B cell (primary cell): Measurements from ENCODE around the gene ARHGAP1. TPM values are rescaled to one million over a fixed set of nuclear protein-coding genes. Genes with fewer than 3 reads are reported as not detected.
"Not testable (repeated sequence)": the region's sequence is repeated elsewhere in the genome, so short reads cannot be mapped to it uniquely, and the experiment has no call there.

Experiments used
- ATAC-seq: fragments of 200-7000 bp; cut with Tn5 transposase; one replicate; pipeline ENCODE4 v1.10.0; 2021; ENCODE audit warnings: low read depth, mild to moderate bottlenecking, moderate number of reproducible peaks, moderate library complexity
- CTCF ChIA-PET: fragments of 350-600 bp; sonication (Branson Sonifier 250); formaldehyde crosslinking; loops from one replicate; lab custom pipeline; 2021; ENCODE audit warnings: antibody characterized with exemption, inconsistent platforms; lab: Charles Lee
- POLR2A ChIA-PET: fragments of 350-600 bp; sonication (Branson Sonifier 250); formaldehyde crosslinking; loops from one replicate; lab custom pipeline; 2021; ENCODE audit warnings: antibody characterized with exemption; lab: Charles Lee
- DNase-seq: peaks from one replicate; pipeline ENCODE4 v3.0.0; 2013
- H2AFZ ChIP-seq: 2 replicates; pipeline ENCODE4 v1.6.1; 2012; ENCODE audit warnings: mild to moderate bottlenecking, low read depth, low read length; ENCODE audit not compliant: insufficient read depth, poor library complexity, severe bottlenecking
- H3K27ac ChIP-seq, 2 donors: 1 replicate in 1 of 2; 2 replicates in 1 of 2; pipeline ENCODE4 v1.5.1; 2012 to 2013; ENCODE audit warnings: low read length in 2 of 2, mild to moderate bottlenecking in 2 of 2, moderate library complexity in 1 of 2
- H3K27me3 ChIP-seq, 4 experiments: fragments of 200-600 bp in 1 of 4; sonication (generic) in 1 of 4; replicated peaks in 1 of 4; 1 replicate in 2 of 4; 2 replicates in 2 of 4; pipeline versions ENCODE4 v1.6.1 to v1.7.0; 2013 to 2016; ENCODE audit warnings: low read length in 3 of 4, mild to moderate bottlenecking in 2 of 4, mixed read lengths in 1 of 4, moderate library complexity in 1 of 4; ENCODE audit not compliant: insufficient read depth in 4 of 4, control insufficient read depth in 3 of 4; ENCODE audit errors: control extremely low read depth in 1 of 4
- H3K36me3 ChIP-seq, 2 experiments: replicated peaks in 1 of 2; 1 replicate in 1 of 2; 2 replicates in 1 of 2; pipeline versions ENCODE4 v1.6.1 to v1.7.1; 2013; ENCODE audit warnings: low read length in 1 of 2; ENCODE audit not compliant: insufficient read depth in 2 of 2, control insufficient read depth in 1 of 2; ENCODE audit errors: control extremely low read depth in 1 of 2, extremely low read depth in 1 of 2
- H3K4me1 ChIP-seq, 2 donors: fragments of 200-600 bp in 1 of 2; sonication (generic) in 1 of 2; 1 replicate in 1 of 2; 2 replicates in 1 of 2; pipeline versions ENCODE4 v1.5.1 to v1.6.1; 2013 to 2017; ENCODE audit warnings: low read length in 2 of 2; ENCODE audit not compliant: control insufficient read depth in 2 of 2, insufficient read depth in 2 of 2
- H3K4me2 ChIP-seq: replicated peaks from 2 replicates; pipeline ENCODE3; 2012; ENCODE audit warnings: mild to moderate bottlenecking, low read depth, low read length; ENCODE audit not compliant: poor library complexity, severe bottlenecking
- H3K4me3 ChIP-seq, 5 experiments: fragments of 200-600 bp in 1 of 5; sonication (generic) in 1 of 5; 1 replicate in 3 of 5; 2 replicates in 2 of 5; pipeline versions ENCODE4 v1.5.1 to v1.7.0; 2011 to 2016; ENCODE audit warnings: low read length in 4 of 5, mild to moderate bottlenecking in 4 of 5, low read depth in 2 of 5, control low read depth in 1 of 5, moderate library complexity in 1 of 5; ENCODE audit not compliant: insufficient read depth in 1 of 5; ENCODE audit errors: control extremely low read depth in 1 of 5, extremely low read depth in 1 of 5
- H3K79me2 ChIP-seq: fragments of 200-600 bp; sonication (generic); one replicate; pipeline ENCODE4 v1.6.0; 2016; ENCODE audit warnings: low read length; ENCODE audit not compliant: control insufficient read depth, insufficient read depth
- H3K9ac ChIP-seq: fragments of 200-600 bp; sonication (generic); 2 replicates; pipeline ENCODE4 v1.6.1; 2017; ENCODE audit warnings: mild to moderate bottlenecking, low read length, moderate library complexity
- H3K9me3 ChIP-seq, 3 donors: one replicate each; pipeline versions ENCODE4 v1.6.1 to v1.7.1; 2013; ENCODE audit warnings: low read length in 2 of 3; ENCODE audit not compliant: control insufficient read depth in 2 of 3, insufficient read depth in 1 of 3; ENCODE audit errors: control extremely low read depth in 1 of 3
- H4K20me1 ChIP-seq: 2 replicates; pipeline ENCODE4 v1.6.0; 2012; ENCODE audit warnings: mild to moderate bottlenecking, low read length; ENCODE audit not compliant: insufficient read depth, control insufficient read depth, poor library complexity, severe bottlenecking
- H3K27ac Mint-ChIP-seq: one replicate; pipeline ENCODE4 v1.8.0; 2021; ENCODE audit warnings: mixed read lengths
- H3K27me3 Mint-ChIP-seq: one replicate; pipeline ENCODE4 v1.8.0; 2021; ENCODE audit warnings: mixed read lengths
- H3K4me1 Mint-ChIP-seq: one replicate; pipeline ENCODE4 v1.8.0; 2021; ENCODE audit warnings: mixed read lengths
- H3K4me3 Mint-ChIP-seq: one replicate; pipeline ENCODE4 v1.8.0; 2021; ENCODE audit warnings: mixed read lengths
- H3K9me3 Mint-ChIP-seq: one replicate; pipeline ENCODE4 v1.8.0; 2022; ENCODE audit warnings: mixed read lengths; ENCODE audit not compliant: insufficient read depth
- EZH2 ChIP-seq: IDR thresholded peaks from 2 replicates; pipeline ENCODE4 v1.6.1; 2012; ENCODE audit warnings: borderline replicate concordance, low read depth, mild to moderate bottlenecking, moderate library complexity, low read length; ENCODE audit not compliant: insufficient read depth, poor library complexity, severe bottlenecking
- WGBS: methylation state at CpG from one replicate; pipeline ENCODE4 v1.1.5; 2013; ENCODE audit warnings: missing lambda C conversion rate; ENCODE audit not compliant: insufficient coverage; 5-methylcytosine and 5-hydroxymethylcytosine counted together
- intact Hi-C: fragments of 100-400 bp; cut with micrococcal nuclease; formaldehyde crosslinking; loops from one replicate; pipeline ENCODE4 v1.10.0; 2022
- polyA plus RNA-seq: library from polyadenylated mRNA; depleted of rRNA; stranded (reverse); fragments of >200 nt; gene quantifications from 2 replicates; pipeline ENCODE4 v1.2.3, GENCODE V29; 2012
- total RNA-seq, 2 donors: library from RNA; stranded (reverse); fragments of 120-200 nt in 1 of 2; gene quantifications; 1 replicate in 1 of 2; 2 replicates in 1 of 2; pipeline versions ENCODE4 v1.2.3 to v1.2.4, GENCODE V29; 2013 to 2022
- TF ChIP-seq, protein P1 (sequence below): fragments of 200-600 bp; IDR thresholded peaks from one replicate; pipeline ENCODE4 v1.8.0; 2022; ENCODE audit warnings: antibody characterized with exemption, mild to moderate bottlenecking

Gene ARHGAP1
- total and polyA plus RNA-seq, 2 donors (not counting 1 experiment from before 2014, with no cell fraction given): 33.9 to 55.0 TPM

DNA sequence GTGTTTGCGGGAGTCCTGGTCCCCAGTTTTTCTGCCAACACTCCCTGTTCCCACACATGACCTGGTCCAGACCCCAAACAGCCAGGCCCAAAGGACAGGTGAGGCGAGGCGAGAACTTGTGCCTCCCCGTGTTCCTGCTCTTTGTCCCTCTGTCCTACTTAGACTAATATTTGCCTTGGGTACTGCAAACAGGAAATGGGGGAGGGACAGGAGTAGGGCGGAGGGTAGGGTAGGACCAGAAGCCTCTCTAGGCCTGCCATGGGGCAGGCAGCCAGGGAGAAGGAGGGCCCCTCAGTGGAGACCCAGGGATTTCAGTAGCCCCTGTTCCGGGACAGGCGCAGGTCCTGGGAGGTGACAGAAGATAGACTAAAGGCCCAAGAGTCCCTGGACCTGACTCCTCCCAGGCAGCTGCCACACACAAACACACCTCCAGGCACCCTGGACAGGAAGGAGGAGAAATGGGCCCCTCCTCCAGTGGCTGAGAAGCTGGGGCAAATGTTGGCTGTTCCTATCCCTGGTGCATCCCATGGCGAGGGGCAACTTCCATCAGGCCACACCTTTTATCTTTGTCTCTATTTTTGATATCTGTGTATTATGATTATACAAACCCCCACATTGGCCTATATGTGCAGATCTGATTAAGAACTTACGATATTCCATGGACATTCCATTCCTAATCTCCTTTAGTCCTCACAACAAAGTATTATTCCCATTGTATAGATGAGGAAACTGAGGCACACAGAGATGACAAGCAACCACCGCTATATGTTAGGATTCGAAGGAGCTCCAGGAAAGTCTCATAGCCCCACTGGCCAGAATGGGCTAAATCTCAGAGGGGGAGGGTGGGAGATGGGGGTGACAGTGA is 18.0 kb upstream of the ARHGAP1 start:
- H3K27ac Mint-ChIP-seq: no peak overlapping the region

DNA sequence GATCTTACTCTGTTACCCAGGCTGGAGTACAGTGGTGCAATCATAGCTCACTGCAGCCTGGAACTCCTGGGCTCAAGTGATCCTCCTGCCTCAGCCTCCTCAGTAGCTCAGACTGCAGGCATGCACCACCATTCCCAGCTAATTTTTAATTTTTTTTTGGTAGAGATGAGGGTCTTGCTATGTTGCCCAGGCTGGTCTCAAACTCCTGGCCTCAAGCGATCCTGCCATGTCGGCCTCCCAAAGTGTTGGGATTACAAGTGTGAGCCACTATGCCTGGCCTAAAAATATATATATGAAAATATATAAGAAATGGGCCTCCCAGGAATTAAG is 17.4 kb upstream of the ARHGAP1 start:
- DNase-seq, H4K20me1 ChIP-seq, H2AFZ ChIP-seq, H3K4me3 Mint-ChIP-seq, H3K4me1 ChIP-seq, H3K4me1 Mint-ChIP-seq, H3K79me2 ChIP-seq, H3K27ac ChIP-seq, H3K4me2 ChIP-seq, H3K36me3 ChIP-seq, H3K9me3 Mint-ChIP-seq, H3K27me3 Mint-ChIP-seq, H3K27me3 ChIP-seq, H3K9ac ChIP-seq, ATAC-seq, H3K9me3 ChIP-seq, H3K4me3 ChIP-seq, intact Hi-C loops, POLR2A ChIA-PET, CTCF ChIA-PET, H3K27ac Mint-ChIP-seq: not testable (repeated sequence)
- no CpG with 5 or more reads among the region's 2 CpGs for WGBS

More for the DNA sequence above, 18.0 kb upstream of the ARHGAP1 start:
- Histone ChIP-seq H3K79me2 (no peaks in the 10 kb centered on the region), H3K9ac (no peak overlapping the region), H3K9me3 (no peaks in the 10 kb centered on the region), H2AFZ (no peak overlapping the region), H3K27ac (no peak overlapping the region), H3K27me3 (no peaks in the 10 kb centered on the region), H4K20me1 (no peaks in the 10 kb centered on the region), H3K4me3 (no peak overlapping the region), H3K4me1 (no peaks in the 10 kb centered on the region), H3K36me3 (no peaks in the 10 kb centered on the region), H3K4me2 (no peak overlapping the region)
- ATAC-seq (no peak), DNase-seq (no peak)
- Mint-ChIP-seq H3K4me3 (no peak overlapping the region), H3K9me3 (no peaks in the 10 kb centered on the region), H3K27me3 (peaks cover 3% of the 10 kb centered on the region), H3K4me1 (no peaks in the 10 kb centered on the region)
- intact Hi-C loops: no loop called here
- TF ChIP-seq EZH2: no peak
- TF ChIP-seq, protein P1, sequence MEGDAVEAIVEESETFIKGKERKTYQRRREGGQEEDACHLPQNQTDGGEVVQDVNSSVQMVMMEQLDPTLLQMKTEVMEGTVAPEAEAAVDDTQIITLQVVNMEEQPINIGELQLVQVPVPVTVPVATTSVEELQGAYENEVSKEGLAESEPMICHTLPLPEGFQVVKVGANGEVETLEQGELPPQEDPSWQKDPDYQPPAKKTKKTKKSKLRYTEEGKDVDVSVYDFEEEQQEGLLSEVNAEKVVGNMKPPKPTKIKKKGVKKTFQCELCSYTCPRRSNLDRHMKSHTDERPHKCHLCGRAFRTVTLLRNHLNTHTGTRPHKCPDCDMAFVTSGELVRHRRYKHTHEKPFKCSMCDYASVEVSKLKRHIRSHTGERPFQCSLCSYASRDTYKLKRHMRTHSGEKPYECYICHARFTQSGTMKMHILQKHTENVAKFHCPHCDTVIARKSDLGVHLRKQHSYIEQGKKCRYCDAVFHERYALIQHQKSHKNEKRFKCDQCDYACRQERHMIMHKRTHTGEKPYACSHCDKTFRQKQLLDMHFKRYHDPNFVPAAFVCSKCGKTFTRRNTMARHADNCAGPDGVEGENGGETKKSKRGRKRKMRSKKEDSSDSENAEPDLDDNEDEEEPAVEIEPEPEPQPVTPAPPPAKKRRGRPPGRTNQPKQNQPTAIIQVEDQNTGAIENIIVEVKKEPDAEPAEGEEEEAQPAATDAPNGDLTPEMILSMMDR: no peak
- CTCF ChIA-PET: no interaction called here
- 77% methylated on average over 1 of the region's 11 CpGs for WGBS
- POLR2A ChIA-PET: no interaction called here
